ENCODE data around the gene AIDA. TPM values are rescaled to one million over a fixed set of nuclear protein-coding genes. Genes with fewer than 3 reads are reported as not detected.

The AIDA gene
- total and polyA plus RNA-seq, 2 donors (not counting 1 experiment from before 2014, with no cell fraction given): 41.7 to 77.7 TPM

DNA sequence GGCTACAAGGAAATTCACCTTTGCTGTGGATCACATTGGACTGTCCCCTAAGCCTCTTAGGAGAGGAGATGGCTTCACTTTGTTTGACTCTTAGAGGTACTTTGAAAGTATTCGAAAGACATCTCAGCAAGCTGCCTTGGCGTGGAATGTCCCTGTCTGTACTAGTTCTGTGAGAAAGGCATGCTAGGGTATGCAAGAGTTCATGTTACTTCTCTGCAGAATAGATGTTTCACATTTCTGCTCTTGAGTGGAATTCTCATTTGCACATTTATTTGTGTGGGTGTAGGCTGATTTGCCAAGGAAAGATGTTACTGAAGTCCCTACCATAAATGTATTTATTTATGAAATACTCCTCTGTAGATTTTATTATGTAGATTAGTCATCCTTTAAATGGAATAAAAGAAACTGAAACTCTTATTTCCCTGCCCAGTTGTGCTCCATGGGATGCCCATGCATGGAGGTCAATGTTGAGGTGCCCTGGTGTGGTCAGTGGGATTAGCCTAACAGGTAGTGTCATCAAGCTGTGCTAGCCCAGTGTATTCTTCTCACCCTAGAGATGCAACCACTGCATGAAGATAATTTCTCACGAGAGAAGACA lies 80.6 kb downstream of the AIDA start:
- Histone ChIP-seq H3K36me3 (replicated peaks in 1 of 2; ENCODE audit: control extremely low read depth in 1 of 2, control insufficient read depth in 1 of 2, extremely low read depth in 1 of 2, insufficient read depth in 2 of 2, low read length in 1 of 2) (peaks cover 3 to 34% of the 10 kb centered on the region in 2 experiments), H3K27me3 (replicated peaks in 1 of 4; ENCODE audit: control extremely low read depth in 1 of 4, control insufficient read depth in 3 of 4, insufficient read depth in 4 of 4, low read length in 3 of 4) (no peaks in the 10 kb centered on the region), H2AFZ (ENCODE audit: insufficient read depth, low read depth, low read length, poor library complexity, severe bottlenecking) (no peak overlapping the region), H3K4me1 (ENCODE audit: control insufficient read depth in 2 of 2, insufficient read depth in 2 of 2, low read length in 2 of 2) (peaks cover 12 to 15% of the 10 kb centered on the region in 2 donors), H3K9ac (ENCODE audit: low read length) (no peak overlapping the region), H3K79me2 (ENCODE audit: control insufficient read depth, insufficient read depth, low read length) (peaks cover 4% of the 10 kb centered on the region), H3K27ac (ENCODE audit: low read length in 2 of 2) (no peak overlapping the region), H4K20me1 (ENCODE audit: control insufficient read depth, insufficient read depth, low read length, poor library complexity, severe bottlenecking) (no peaks in the 10 kb centered on the region), H3K4me3 (ENCODE audit: control extremely low read depth in 1 of 5, extremely low read depth in 1 of 5, insufficient read depth in 1 of 5, low read depth in 2 of 5, low read length in 4 of 5) (no peak overlapping the region), H3K9me3 (ENCODE audit: control extremely low read depth in 1 of 3, control insufficient read depth in 2 of 3, insufficient read depth in 1 of 3, low read length in 2 of 3) (no peaks in the 10 kb centered on the region), H3K4me2 (replicated peaks; ENCODE audit: low read depth, low read length, poor library complexity, severe bottlenecking) (no peak overlapping the region)
- Mint-ChIP-seq H3K4me3 (no peak overlapping the region), H3K9me3 (ENCODE audit: insufficient read depth) (no peaks in the 10 kb centered on the region), H3K27me3 (no peaks in the 10 kb centered on the region), H3K4me1 (peaks cover 11% of the 10 kb centered on the region), H3K27ac (no peak overlapping the region)
- intact Hi-C loops (cut with micrococcal nuclease): no loop called here
- CTCF ChIA-PET: interaction anchor here (0.9 to 3.5 kb wide), 3 partner anchors 8 to 42 kb away, joined by 3 to 30 read pairs (median 26); partner anchors contain the start of genes MIA3 and TAF1A
- 100% methylated on average over 3 of the region's 3 CpGs for WGBS (ENCODE audit: insufficient coverage)
- DNase-seq (no peak), ATAC-seq (ENCODE audit: low read depth) (no peak)
- POLR2A ChIA-PET: no interaction called here
- TF ChIP-seq, protein P1, sequence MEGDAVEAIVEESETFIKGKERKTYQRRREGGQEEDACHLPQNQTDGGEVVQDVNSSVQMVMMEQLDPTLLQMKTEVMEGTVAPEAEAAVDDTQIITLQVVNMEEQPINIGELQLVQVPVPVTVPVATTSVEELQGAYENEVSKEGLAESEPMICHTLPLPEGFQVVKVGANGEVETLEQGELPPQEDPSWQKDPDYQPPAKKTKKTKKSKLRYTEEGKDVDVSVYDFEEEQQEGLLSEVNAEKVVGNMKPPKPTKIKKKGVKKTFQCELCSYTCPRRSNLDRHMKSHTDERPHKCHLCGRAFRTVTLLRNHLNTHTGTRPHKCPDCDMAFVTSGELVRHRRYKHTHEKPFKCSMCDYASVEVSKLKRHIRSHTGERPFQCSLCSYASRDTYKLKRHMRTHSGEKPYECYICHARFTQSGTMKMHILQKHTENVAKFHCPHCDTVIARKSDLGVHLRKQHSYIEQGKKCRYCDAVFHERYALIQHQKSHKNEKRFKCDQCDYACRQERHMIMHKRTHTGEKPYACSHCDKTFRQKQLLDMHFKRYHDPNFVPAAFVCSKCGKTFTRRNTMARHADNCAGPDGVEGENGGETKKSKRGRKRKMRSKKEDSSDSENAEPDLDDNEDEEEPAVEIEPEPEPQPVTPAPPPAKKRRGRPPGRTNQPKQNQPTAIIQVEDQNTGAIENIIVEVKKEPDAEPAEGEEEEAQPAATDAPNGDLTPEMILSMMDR (IDR thresholded peaks at IDR 0.05): no peak

DNA sequence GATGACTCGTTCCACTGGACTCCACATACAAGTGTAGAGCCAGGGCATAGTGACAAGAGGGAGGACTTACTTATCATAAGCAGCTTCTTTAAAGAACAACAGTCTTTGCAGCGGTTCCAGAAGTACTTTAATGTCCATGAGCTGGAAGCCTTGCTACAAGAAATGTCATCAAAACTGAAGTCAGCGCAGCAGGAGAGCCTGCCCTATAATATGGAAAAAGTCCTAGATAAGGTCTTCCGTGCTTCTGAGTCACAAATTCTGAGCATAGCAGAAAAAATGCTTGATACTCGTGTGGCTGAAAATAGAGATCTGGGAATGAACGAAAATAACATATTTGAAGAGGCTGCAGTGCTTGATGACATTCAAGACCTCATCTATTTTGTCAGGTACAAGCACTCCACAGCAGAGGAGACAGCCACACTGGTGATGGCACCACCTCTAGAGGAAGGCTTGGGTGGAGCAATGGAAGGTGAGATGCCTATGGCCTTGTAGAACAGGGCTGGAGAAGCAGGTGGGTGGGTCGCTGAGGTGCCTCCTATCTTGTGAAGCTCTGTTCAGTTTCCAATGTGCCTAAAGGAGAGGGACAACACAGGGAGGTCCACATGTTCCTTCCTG lies 82.3 kb downstream of the AIDA start:
- intact Hi-C loops (cut with micrococcal nuclease): no loop called here

More for the DNA sequence above, 82.3 kb downstream of the AIDA start:
- Histone ChIP-seq H3K36me3 (replicated peaks in 1 of 2; ENCODE audit: control extremely low read depth in 1 of 2, control insufficient read depth in 1 of 2, extremely low read depth in 1 of 2, insufficient read depth in 2 of 2, low read length in 1 of 2) (peaks cover 3 to 44% of the 10 kb centered on the region in 2 experiments), H3K4me2 (replicated peaks; ENCODE audit: low read depth, low read length, poor library complexity, severe bottlenecking) (no peak overlapping the region), H4K20me1 (ENCODE audit: control insufficient read depth, insufficient read depth, low read length, poor library complexity, severe bottlenecking) (no peaks in the 10 kb centered on the region), H3K9ac (ENCODE audit: low read length) (no peak overlapping the region), H3K9me3 (ENCODE audit: control extremely low read depth in 1 of 3, control insufficient read depth in 2 of 3, insufficient read depth in 1 of 3, low read length in 2 of 3) (no peaks in the 10 kb centered on the region), H3K27ac (ENCODE audit: low read length in 2 of 2) (no peak overlapping the region), H2AFZ (ENCODE audit: insufficient read depth, low read depth, low read length, poor library complexity, severe bottlenecking) (no peak overlapping the region), H3K79me2 (ENCODE audit: control insufficient read depth, insufficient read depth, low read length) (no peaks in the 10 kb centered on the region), H3K27me3 (replicated peaks in 1 of 4; ENCODE audit: control extremely low read depth in 1 of 4, control insufficient read depth in 3 of 4, insufficient read depth in 4 of 4, low read length in 3 of 4) (no peaks in the 10 kb centered on the region), H3K4me1 (ENCODE audit: control insufficient read depth in 2 of 2, insufficient read depth in 2 of 2, low read length in 2 of 2) (peaks cover 12 to 15% of the 10 kb centered on the region in 2 donors), H3K4me3 (ENCODE audit: control extremely low read depth in 1 of 5, extremely low read depth in 1 of 5, insufficient read depth in 1 of 5, low read depth in 2 of 5, low read length in 4 of 5) (no peak overlapping the region)
- Mint-ChIP-seq H3K27me3 (no peaks in the 10 kb centered on the region), H3K27ac (no peak overlapping the region), H3K9me3 (ENCODE audit: insufficient read depth) (no peaks in the 10 kb centered on the region), H3K4me3 (no peak overlapping the region), H3K4me1 (peaks cover 11% of the 10 kb centered on the region)
- ChIA-PET POLR2A (no interaction called here), CTCF (interaction anchor here (0.6 to 1.0 kb wide), 2 partner anchors 10 to 165 kb away, joined by 3 read pairs; no protein-coding TSS in a partner anchor)
- no peak for TF ChIP-seq EZH2 (IDR thresholded peaks at IDR 0.05; ENCODE audit: borderline replicate concordance, insufficient read depth, low read depth, low read length, poor library complexity, severe bottlenecking)
- TF ChIP-seq, protein P1 (IDR thresholded peaks at IDR 0.05): no peak
- ATAC-seq (ENCODE audit: low read depth) (no peak), DNase-seq (no peak)
- WGBS (ENCODE audit: insufficient coverage): 100% methylated on average over 5 of the region's 7 CpGs
